ENCODE measurements around the gene GIGYF2. TPM values are rescaled to one million over a fixed set of nuclear protein-coding genes. Genes with fewer than 3 reads are reported as not detected.

GIGYF2 gene
- total RNA-seq, 1 experiment from 2014 or later, result 60.6 TPM

- H3K36me3 ChIP-seq (ENCODE audit: control insufficient read depth in 1 of 2, insufficient read depth in 2 of 2, low read length in 2 of 2), result no peaks in the 10 kb centered on the region
- ATAC-seq, result no peak
Observed at GRCh38 chr2:232683368-232683767, 13.8 kb upstream of the GIGYF2 start.

More at GRCh38 chr2:232683368-232683767, 13.8 kb upstream of the GIGYF2 start:
- Histone ChIP-seq H3K4me1 (ENCODE audit: control insufficient read depth in 1 of 2, insufficient read depth in 2 of 2, low read length in 2 of 2) (no peaks in the 10 kb centered on the region), H3K9me3 (ENCODE audit: control insufficient read depth in 1 of 2, insufficient read depth in 1 of 2, low read depth in 1 of 2, low read length in 2 of 2) (no peaks in the 10 kb centered on the region), H3K4me2 (ENCODE audit: low read length) (no peak overlapping the region), H3K27ac (ENCODE audit: low read depth, low read length) (no peak overlapping the region), H3K4me3 (replicated peaks in 1 of 2; ENCODE audit: low read depth in 1 of 2, low read length in 2 of 2) (no peak overlapping the region), H3K9me2 (ENCODE audit: insufficient read depth) (no peaks in the 10 kb centered on the region), H3K27me3 (ENCODE audit: insufficient read depth, low read length) (no peaks in the 10 kb centered on the region), H3K9ac (ENCODE audit: low read length) (no peak overlapping the region), H3K79me2 (ENCODE audit: insufficient read depth, low read length) (no peaks in the 10 kb centered on the region), H2AFZ (ENCODE audit: low read depth, low read length, poor library complexity, severe bottlenecking) (no peak overlapping the region), H4K20me1 (ENCODE audit: insufficient read depth) (no peaks in the 10 kb centered on the region)
- DNase-seq (ENCODE audit: low read depth, low spot score), result no peak
- ChIA-PET CTCF (interaction anchor here (1.1 kb wide), 1 partner anchor 14 kb away, joined by 3 read pairs; no protein-coding TSS in a partner anchor), POLR2A (interaction anchor here (2.0 kb wide), 1 partner anchor 10 kb away, joined by 4 read pairs; no protein-coding TSS in a partner anchor), RAD21 (ENCODE audit: low non-redundant PET in 1 of 2, low total read pairs in 2 of 2, uncharacterized antibody in 2 of 2, unreplicated experiment in 2 of 2) (no interaction called here)
- intact Hi-C loops (cut with micrococcal nuclease), result no loop called here
- TF ChIP-seq SRF (IDR thresholded peaks at IDR 0.05; ENCODE audit: low read depth), result no peak
- TF ChIP-seq MAX (IDR thresholded peaks at IDR 0.05), result no peak
- no peak for TF ChIP-seq CBX3 (IDR thresholded peaks at IDR 0.05; ENCODE audit: low read depth)
- no peak for TF ChIP-seq POLR2A (IDR thresholded peaks at IDR 0.05; ENCODE audit: borderline replicate concordance, extremely low read depth, insufficient read depth, insufficient read length)
- TF ChIP-seq EZH2 (IDR thresholded peaks at IDR 0.05), result no peak
- TF ChIP-seq CEBPB (IDR thresholded peaks at IDR 0.05; ENCODE audit: low read depth), result no peak
- TF ChIP-seq ZNF274 (IDR thresholded peaks at IDR 0.05; ENCODE audit: low read depth, low read length), result no peak
- TF ChIP-seq SP1 (IDR thresholded peaks at IDR 0.05; ENCODE audit: low read depth), result no peak
- TF ChIP-seq EZH2phosphoT487 (IDR thresholded peaks at IDR 0.05; ENCODE audit: borderline replicate concordance), result no peak
- no peak for TF ChIP-seq CTCF (IDR thresholded peaks at IDR 0.05 in 2 of 3, conservative IDR thresholded peaks at IDR 0.05 in 1 of 3; ENCODE audit: borderline replicate concordance in 1 of 3, insufficient read depth in 1 of 3, low read depth in 2 of 3, low read length in 2 of 3)
- no peak for TF ChIP-seq RAD21 (IDR thresholded peaks at IDR 0.05; ENCODE audit: low read depth)
- TF ChIP-seq REST (IDR thresholded peaks at IDR 0.05; ENCODE audit: low read depth), result no peak
- TF ChIP-seq YY1 (IDR thresholded peaks at IDR 0.05; ENCODE audit: extremely low read depth, insufficient replicate concordance, low read depth, low read length), result no peak
- TF ChIP-seq ELF1 (IDR thresholded peaks at IDR 0.05; ENCODE audit: borderline replicate concordance, low read depth), result no peak
- TF ChIP-seq JUND (IDR thresholded peaks at IDR 0.05), result no peak
- TF ChIP-seq TCF7L2 (IDR thresholded peaks at IDR 0.05; ENCODE audit: borderline replicate concordance, extremely low read depth, insufficient read depth, insufficient read length), result no peak
- TF ChIP-seq ZFX (IDR thresholded peaks at IDR 0.05), result no peak
- TF ChIP-seq ATF3 (IDR thresholded peaks at IDR 0.05), result no peak
- no peak for TF ChIP-seq ZBTB33 (IDR thresholded peaks at IDR 0.05; ENCODE audit: extremely low read depth, insufficient replicate concordance, low read length)
- BruUV-seq (replicated peaks), result no TSS peak

Measured in HCT116 (cell line).